Natural killer cell (primary cell): ENCODE measurements around the gene GNRH2. TPM values are rescaled to one million over a fixed set of nuclear protein-coding genes. Genes with fewer than 3 reads are reported as not detected.
"Not testable (repeated sequence)": the region's sequence is repeated elsewhere in the genome, so short reads cannot be mapped to it uniquely, and the experiment has no call there.

Experiments
- ATAC-seq, 3 donors: fragments of 150-1000 bp in 2 of 3; fragments of 200-7000 bp in 1 of 3; cut with Tn5 transposase; 1 replicate in 1 of 3; 2 replicates in 2 of 3; pipeline ENCODE4 v1.10.0; 2021; ENCODE audit warnings: mild to moderate bottlenecking in 2 of 3, moderate library complexity in 2 of 3
- DNase-seq, 2 donors: peaks; one replicate each; pipeline versions ENCODE4 v3.0.0 to v3.0.0-alpha.2; 2013 to 2021; ENCODE audit warnings: mixed read lengths in 1 of 2
- H3K27ac ChIP-seq: one replicate; pipeline ENCODE4 v1.5.1; 2013; ENCODE audit warnings: mild to moderate bottlenecking, low read length
- H3K27me3 ChIP-seq: one replicate; pipeline ENCODE4 v1.6.1; 2013; ENCODE audit warnings: low read length; ENCODE audit not compliant: control insufficient read depth, insufficient read depth
- H3K36me3 ChIP-seq: one replicate; pipeline ENCODE4 v1.6.1; 2013; ENCODE audit warnings: low read length; ENCODE audit not compliant: control insufficient read depth, insufficient read depth
- H3K4me1 ChIP-seq: one replicate; pipeline ENCODE4 v1.6.1; 2013; ENCODE audit warnings: low read length; ENCODE audit not compliant: control insufficient read depth, insufficient read depth
- H3K4me3 ChIP-seq: one replicate; pipeline ENCODE4 v1.5.1; 2013; ENCODE audit warnings: low read length
- H3K9me3 ChIP-seq: one replicate; pipeline ENCODE4 v1.6.1; 2013; ENCODE audit warnings: low read length; ENCODE audit not compliant: control insufficient read depth, insufficient read depth
- H3K27ac Mint-ChIP-seq, 2 donors: one replicate each; pipeline ENCODE4 v1.8.0; 2022; ENCODE audit warnings: mild to moderate bottlenecking in 2 of 2, mixed read lengths in 2 of 2, moderate library complexity in 1 of 2
- H3K27me3 Mint-ChIP-seq, 2 donors: one replicate each; pipeline ENCODE4 v1.8.0; 2022; ENCODE audit warnings: low read depth in 2 of 2, mixed read lengths in 2 of 2
- H3K36me3 Mint-ChIP-seq: one replicate; pipeline ENCODE4 v1.8.0; 2022; ENCODE audit warnings: mixed read lengths
- H3K4me1 Mint-ChIP-seq, 2 donors: one replicate each; pipeline ENCODE4 v1.8.0; 2022; ENCODE audit warnings: mixed read lengths in 2 of 2
- H3K4me3 Mint-ChIP-seq: one replicate; pipeline ENCODE4 v1.8.0; 2022; ENCODE audit warnings: mild to moderate bottlenecking, moderate library complexity, mixed read lengths
- H3K9me3 Mint-ChIP-seq, 2 donors: one replicate each; pipeline ENCODE4 v1.8.0; 2022; ENCODE audit warnings: mixed read lengths in 2 of 2
- WGBS: methylation state at CpG from one replicate; pipeline ENCODE4 v1.1.7; 2013; ENCODE audit warnings: missing lambda C conversion rate; ENCODE audit not compliant: insufficient coverage; 5-methylcytosine and 5-hydroxymethylcytosine counted together
- intact Hi-C: fragments of 100-400 bp; cut with micrococcal nuclease; formaldehyde crosslinking; loops from one replicate; pipeline ENCODE4 v1.14.2; 2022
- total RNA-seq, 4 donors: library from RNA; stranded (reverse); fragments of 120-200 nt in 1 of 4; gene quantifications; one replicate each; pipeline versions ENCODE4 v1.2.3 to v1.2.4, GENCODE V29; 2013 to 2022
- TF ChIP-seq, protein P1 (sequence below): fragments of 200-600 bp; IDR thresholded peaks from one replicate; pipeline ENCODE4 v1.8.0; 2022; ENCODE audit warnings: antibody characterized with exemption

GNRH2 gene
- total RNA-seq, 3 donors from 2014 or later (not counting 1 experiment from before 2014, with no cell fraction given): 0.49 to 1.2 (median 0.68) TPM

DNA sequence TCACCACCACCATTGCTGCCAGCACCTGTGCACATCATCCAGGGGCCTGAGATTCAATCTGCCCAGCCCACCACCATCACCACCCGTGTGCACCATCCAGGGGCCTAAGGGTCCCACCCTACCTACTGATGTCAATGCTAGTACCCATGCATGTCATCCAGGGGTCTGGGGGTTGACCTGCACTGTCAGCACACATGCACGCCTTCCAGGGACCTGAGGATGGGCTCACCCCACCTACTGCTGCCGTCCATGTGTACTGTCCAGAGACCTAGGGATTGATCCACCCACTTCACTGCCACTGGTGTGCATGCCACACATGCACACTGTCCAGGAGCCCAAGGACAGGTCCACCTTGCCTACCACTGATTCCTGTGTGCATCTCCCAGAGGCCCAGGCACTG is 16.1 kb downstream of the GNRH2 start:
- Histone ChIP-seq H3K4me3 (no peak overlapping the region), H3K9me3 (no peaks in the 10 kb centered on the region), H3K36me3 (no peaks in the 10 kb centered on the region), H3K27me3 (no peaks in the 10 kb centered on the region), H3K27ac (no peak overlapping the region), H3K4me1 (no peaks in the 10 kb centered on the region)
- peaks cover 0 to 2% of the 10 kb centered on the region in 2 donors for H3K27me3 Mint-ChIP-seq
- TF ChIP-seq, protein P1, sequence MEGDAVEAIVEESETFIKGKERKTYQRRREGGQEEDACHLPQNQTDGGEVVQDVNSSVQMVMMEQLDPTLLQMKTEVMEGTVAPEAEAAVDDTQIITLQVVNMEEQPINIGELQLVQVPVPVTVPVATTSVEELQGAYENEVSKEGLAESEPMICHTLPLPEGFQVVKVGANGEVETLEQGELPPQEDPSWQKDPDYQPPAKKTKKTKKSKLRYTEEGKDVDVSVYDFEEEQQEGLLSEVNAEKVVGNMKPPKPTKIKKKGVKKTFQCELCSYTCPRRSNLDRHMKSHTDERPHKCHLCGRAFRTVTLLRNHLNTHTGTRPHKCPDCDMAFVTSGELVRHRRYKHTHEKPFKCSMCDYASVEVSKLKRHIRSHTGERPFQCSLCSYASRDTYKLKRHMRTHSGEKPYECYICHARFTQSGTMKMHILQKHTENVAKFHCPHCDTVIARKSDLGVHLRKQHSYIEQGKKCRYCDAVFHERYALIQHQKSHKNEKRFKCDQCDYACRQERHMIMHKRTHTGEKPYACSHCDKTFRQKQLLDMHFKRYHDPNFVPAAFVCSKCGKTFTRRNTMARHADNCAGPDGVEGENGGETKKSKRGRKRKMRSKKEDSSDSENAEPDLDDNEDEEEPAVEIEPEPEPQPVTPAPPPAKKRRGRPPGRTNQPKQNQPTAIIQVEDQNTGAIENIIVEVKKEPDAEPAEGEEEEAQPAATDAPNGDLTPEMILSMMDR: no peak
- no peak overlapping the region for H3K27ac Mint-ChIP-seq
- ATAC-seq: no peak
- no peak for DNase-seq
- no peak overlapping the region for H3K4me3 Mint-ChIP-seq
- WGBS: 86% methylated on average over 3 of the region's 3 CpGs
- no peaks in the 10 kb centered on the region for H3K9me3 Mint-ChIP-seq
- no peaks in the 10 kb centered on the region for H3K36me3 Mint-ChIP-seq
- intact Hi-C loops: no loop called here
- H3K4me1 Mint-ChIP-seq: no peaks in the 10 kb centered on the region

DNA sequence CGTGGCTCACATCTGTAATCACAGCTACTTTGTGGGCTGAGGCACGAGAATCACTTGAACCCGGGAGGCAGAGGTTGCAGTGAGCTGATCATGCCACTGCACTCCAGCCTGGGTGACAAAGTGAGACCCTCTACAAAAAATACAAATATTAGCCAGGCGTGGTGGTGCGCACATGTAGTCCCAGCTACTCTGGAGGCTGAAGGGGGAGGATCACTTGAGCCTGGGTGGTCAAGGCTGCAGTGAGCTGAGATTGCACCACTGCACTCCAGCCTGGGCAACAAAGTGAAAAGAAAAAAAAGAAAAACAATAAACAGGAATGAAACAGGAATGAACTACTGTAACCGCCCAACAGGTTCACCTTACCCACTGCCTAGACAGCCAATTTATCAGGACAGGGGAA is 20.7 kb downstream of the GNRH2 start:
- H3K9me3 ChIP-seq, H3K36me3 Mint-ChIP-seq, ATAC-seq, H3K36me3 ChIP-seq, H3K27me3 Mint-ChIP-seq, intact Hi-C loops, H3K4me1 ChIP-seq, H3K27me3 ChIP-seq, DNase-seq, H3K4me1 Mint-ChIP-seq, H3K27ac ChIP-seq, H3K4me3 Mint-ChIP-seq, H3K9me3 Mint-ChIP-seq, H3K4me3 ChIP-seq, H3K27ac Mint-ChIP-seq: not testable (repeated sequence)
- 81% methylated on average over 6 of the region's 6 CpGs for WGBS

DNA sequence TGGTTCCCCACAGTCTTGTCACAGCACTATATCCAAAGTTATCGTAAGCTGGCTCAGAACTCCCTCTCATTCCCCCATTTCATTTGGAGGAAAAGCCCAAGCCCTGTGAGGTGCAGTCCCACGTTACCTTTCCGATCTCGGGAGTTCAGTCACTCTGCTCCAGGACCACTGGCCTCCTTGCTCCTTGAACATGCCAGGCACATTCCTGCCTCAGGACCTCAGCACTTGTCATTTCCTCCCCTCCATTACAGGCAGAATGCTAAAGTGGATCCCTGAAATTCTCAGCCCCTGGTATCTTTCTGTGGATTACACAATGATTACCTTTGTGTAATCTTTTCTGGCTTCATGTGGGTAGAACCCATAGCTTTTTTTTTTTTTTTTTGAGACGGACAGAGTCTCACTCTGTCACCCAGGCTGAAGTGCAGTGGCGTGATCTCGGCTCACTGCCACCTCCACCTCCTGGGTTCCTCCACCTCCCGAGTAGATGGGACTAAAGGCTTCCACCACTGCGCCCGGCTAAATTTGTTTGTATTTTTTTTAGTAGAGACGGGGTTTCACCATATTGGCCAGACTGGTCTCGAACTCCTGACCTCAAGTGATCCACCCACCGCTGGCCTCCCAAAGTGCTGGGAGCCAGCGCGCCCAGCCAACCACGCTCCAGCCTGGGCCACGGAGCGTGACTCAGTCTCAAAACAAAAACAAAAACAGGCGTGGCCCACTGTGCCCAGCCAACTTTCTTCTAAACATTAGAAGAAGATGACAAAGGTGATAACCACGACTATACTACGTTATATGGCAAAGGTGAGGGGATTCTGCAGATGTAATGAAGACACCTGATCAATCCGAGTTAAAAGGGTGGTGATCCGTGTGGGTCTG is 24.0 kb downstream of the GNRH2 start:
- WGBS: 83% methylated on average over 19 of the region's 23 CpGs
- Histone ChIP-seq H3K27ac (no peak overlapping the region), H3K27me3 (peaks cover 5% of the 10 kb centered on the region), H3K4me3 (no peak overlapping the region), H3K36me3 (no peaks in the 10 kb centered on the region), H3K4me1 (peaks cover 10% of the 10 kb centered on the region), H3K9me3 (no peaks in the 10 kb centered on the region)
- H3K4me3 Mint-ChIP-seq: no peak overlapping the region
- no peak overlapping the region for H3K27ac Mint-ChIP-seq
- DNase-seq (no peak), ATAC-seq (no peak)
- H3K4me1 Mint-ChIP-seq: peaks cover 9 to 14% of the 10 kb centered on the region in 2 donors
- TF ChIP-seq, protein P1: no peak
- no peaks in the 10 kb centered on the region for H3K36me3 Mint-ChIP-seq
- peaks cover 7 to 8% of the 10 kb centered on the region in 2 donors for H3K27me3 Mint-ChIP-seq
- intact Hi-C loops: no loop called here
- no peaks in the 10 kb centered on the region for H3K9me3 Mint-ChIP-seq

DNA sequence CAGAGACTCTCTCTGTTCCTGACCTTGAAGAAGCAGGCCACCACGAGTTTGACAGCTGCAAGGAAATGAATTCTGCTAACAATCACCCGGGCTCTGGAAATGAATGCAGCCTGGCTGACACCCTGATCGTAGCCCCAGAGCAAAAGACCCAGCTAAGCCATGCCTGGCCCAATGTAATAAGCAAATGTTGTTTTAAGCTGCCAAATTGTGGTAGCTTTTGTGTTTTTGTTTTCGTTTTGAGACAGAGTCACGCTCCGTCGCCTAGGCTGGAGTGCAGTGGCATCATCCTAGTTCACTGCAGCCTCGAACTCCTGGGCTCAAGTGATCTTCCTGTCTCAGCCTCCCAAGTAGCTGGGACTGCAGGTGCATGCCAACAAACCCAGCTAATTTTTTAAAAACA is 24.7 kb downstream of the GNRH2 start:
- TF ChIP-seq, protein P1: no peak
- Mint-ChIP-seq H3K27me3 (peaks cover 8 to 9% of the 10 kb centered on the region in 2 donors), H3K4me1 (peaks cover 9 to 17% of the 10 kb centered on the region in 2 donors), H3K9me3 (no peaks in the 10 kb centered on the region), H3K27ac (no peak overlapping the region), H3K4me3 (no peak overlapping the region), H3K36me3 (no peaks in the 10 kb centered on the region)
- DNase-seq (no peak), ATAC-seq (no peak)
- Histone ChIP-seq H3K4me1 (peaks cover 14% of the 10 kb centered on the region), H3K4me3 (no peak overlapping the region), H3K27me3 (peaks cover 8% of the 10 kb centered on the region), H3K9me3 (no peaks in the 10 kb centered on the region), H3K36me3 (no peaks in the 10 kb centered on the region), H3K27ac (no peak overlapping the region)
- 73% methylated on average over 8 of the region's 8 CpGs for WGBS
- intact Hi-C loops: no loop called here
